NCI-H2107 treated with DMSO at 0.1 percent for 48 hours (cell line): ENCODE data around the gene RBBP4.
"Not testable (repeated sequence)": the region's sequence is repeated elsewhere in the genome, so short reads cannot be mapped to it uniquely, and the experiment has no call there.

ENCODE experiments used
- DNase-seq: peaks from one replicate; lab custom pipeline; 2025; ENCODE audit not compliant: unreplicated experiment; lab: John Stamatoyannopoulos, UW

RBBP4 gene

GRCh38 chr1:32650752-32651460 is at the start of gene RBBP4:
Gene RBBP4 (plus strand): TSS chr1:32651208. CDS start chr1:32651307, 99 bp downstream.
- peak; percentile 95 for DNase-seq

- DNase-seq: no peak
These were observed 45.1 kb upstream of the RBBP4 start for GRCh38 chr1:32605711-32606424.

- DNase-seq: no peak
These were observed 44.2 kb upstream of the RBBP4 start for GRCh38 chr1:32606565-32607371.

GRCh38 chr1:32609180-32609579 is 41.8 kb upstream of the RBBP4 start:
- no peak for DNase-seq

GRCh38 chr1:32611859-32612188 is 39.2 kb upstream of the RBBP4 start:
- no peak for DNase-seq

- peak; percentile 83 for DNase-seq
These were observed 38.7 kb upstream of the RBBP4 start for GRCh38 chr1:32612189-32612881.

GRCh38 chr1:32613472-32613871 is 37.5 kb upstream of the RBBP4 start:
- DNase-seq: no peak

- no peak for DNase-seq
These were observed 32.3 kb upstream of the RBBP4 start for GRCh38 chr1:32618673-32619221.

GRCh38 chr1:32619701-32620485 is 31.1 kb upstream of the RBBP4 start:
- no peak for DNase-seq

- no peak for DNase-seq
These were observed 28.8 kb upstream of the RBBP4 start for GRCh38 chr1:32622205-32622604.

GRCh38 chr1:32622806-32623681 is 28.0 kb upstream of the RBBP4 start:
- DNase-seq: peak; percentile 43

GRCh38 chr1:32623775-32624174 is 27.2 kb upstream of the RBBP4 start:
- no peak for DNase-seq

GRCh38 chr1:32626176-32626575 is 24.8 kb upstream of the RBBP4 start:
- DNase-seq: no peak

GRCh38 chr1:32627596-32628162 is 23.3 kb upstream of the RBBP4 start:
- DNase-seq: no peak

- DNase-seq: not testable (repeated sequence)
These were observed 20.8 kb upstream of the RBBP4 start for GRCh38 chr1:32630173-32630572.

- DNase-seq: no peak
These were observed 18.2 kb upstream of the RBBP4 start for GRCh38 chr1:32632829-32633228.

- DNase-seq: no peak
These were observed 15.3 kb upstream of the RBBP4 start for GRCh38 chr1:32635508-32636277.
